Skeletal muscle satellite cell (primary cell): Measurements from ENCODE around the gene PDZD2.
"Not testable (repeated sequence)": the region's sequence is repeated elsewhere in the genome, so short reads cannot be mapped to it uniquely, and the experiment has no call there.

Experiments
- H3K27me3 ChIP-seq: 2 replicates; pipeline ENCODE4 v1.7.0; 2013; ENCODE audit warnings: low read length; ENCODE audit not compliant: control insufficient read depth, insufficient read depth
- H3K36me3 ChIP-seq: 2 replicates; pipeline ENCODE4 v1.7.0; 2013; ENCODE audit warnings: mild to moderate bottlenecking, control low read depth, low read length; ENCODE audit not compliant: insufficient read depth
- H3K4me1 ChIP-seq: 2 replicates; pipeline ENCODE4 v1.7.0; 2013; ENCODE audit warnings: low read length; ENCODE audit not compliant: control insufficient read depth, insufficient read depth
- H3K4me2 ChIP-seq: 2 replicates; pipeline ENCODE4 v1.7.0; 2013; ENCODE audit warnings: mild to moderate bottlenecking, low read length
- H3K4me3 ChIP-seq: 2 replicates; pipeline ENCODE4 v1.7.0; 2013; ENCODE audit warnings: low read length
- H3K9ac ChIP-seq: 2 replicates; pipeline ENCODE4 v1.7.0; 2013; ENCODE audit warnings: mild to moderate bottlenecking, low read depth, low read length, moderate library complexity
- H3K9me3 ChIP-seq: replicated peaks from 2 replicates; pipeline ENCODE4 v1.7.0; 2013; ENCODE audit warnings: mild to moderate bottlenecking, control low read depth, low read length

The PDZD2 gene

DNA sequence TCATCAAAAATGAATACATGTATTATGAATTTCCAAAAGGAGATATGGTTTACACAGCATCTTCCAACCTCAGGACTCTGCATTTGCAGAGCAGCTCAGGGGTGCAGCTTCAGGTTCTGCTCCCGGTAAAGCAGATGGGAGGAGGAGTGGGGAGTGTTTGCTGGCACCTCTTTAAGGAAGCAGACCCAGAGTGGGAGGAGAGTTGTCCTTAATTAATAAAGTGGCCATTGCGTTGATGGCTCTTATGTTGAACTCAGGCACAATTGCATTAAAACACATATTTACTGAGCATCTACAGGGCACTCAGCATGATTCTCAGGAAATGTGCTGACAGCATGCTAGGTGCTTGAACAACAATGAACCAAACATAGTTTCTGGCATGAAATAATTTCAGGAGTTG, 121.0 kb downstream of the PDZD2 start:
- H3K36me3 ChIP-seq = no peaks in the 10 kb centered on the region
- H3K27me3 ChIP-seq = peaks cover 12% of the 10 kb centered on the region
- H3K4me1 ChIP-seq = no peaks in the 10 kb centered on the region
- no peak overlapping the region for H3K4me2 ChIP-seq
- H3K9ac ChIP-seq = no peak overlapping the region
- H3K9me3 ChIP-seq = no peaks in the 10 kb centered on the region
- H3K4me3 ChIP-seq = no peak overlapping the region

DNA sequence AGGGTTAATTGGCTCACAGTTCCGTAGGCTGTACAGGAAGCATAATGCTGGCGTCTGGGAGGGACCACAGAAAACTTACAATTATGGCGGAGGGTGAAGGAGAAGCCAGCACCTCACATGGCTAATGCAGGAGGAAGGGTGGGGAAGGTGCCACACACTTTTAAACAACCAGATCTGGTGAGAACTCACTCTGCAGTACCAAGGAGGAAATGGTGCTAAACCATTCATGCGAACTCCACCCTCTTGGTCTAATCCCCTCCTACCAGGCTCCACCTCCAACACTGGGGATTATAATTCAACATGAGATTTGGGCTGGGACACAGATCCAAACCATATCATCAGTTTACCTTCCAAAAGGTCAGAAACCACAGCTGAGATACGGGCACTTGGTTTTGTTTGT, 122.9 kb downstream of the PDZD2 start:
- no peak overlapping the region for H3K4me3 ChIP-seq
- no peaks in the 10 kb centered on the region for H3K36me3 ChIP-seq
- no peaks in the 10 kb centered on the region for H3K4me1 ChIP-seq
- H3K9me3 ChIP-seq = no peaks in the 10 kb centered on the region
- H3K9ac ChIP-seq = no peak overlapping the region
- peaks cover 11% of the 10 kb centered on the region for H3K27me3 ChIP-seq
- H3K4me2 ChIP-seq = no peak overlapping the region

DNA sequence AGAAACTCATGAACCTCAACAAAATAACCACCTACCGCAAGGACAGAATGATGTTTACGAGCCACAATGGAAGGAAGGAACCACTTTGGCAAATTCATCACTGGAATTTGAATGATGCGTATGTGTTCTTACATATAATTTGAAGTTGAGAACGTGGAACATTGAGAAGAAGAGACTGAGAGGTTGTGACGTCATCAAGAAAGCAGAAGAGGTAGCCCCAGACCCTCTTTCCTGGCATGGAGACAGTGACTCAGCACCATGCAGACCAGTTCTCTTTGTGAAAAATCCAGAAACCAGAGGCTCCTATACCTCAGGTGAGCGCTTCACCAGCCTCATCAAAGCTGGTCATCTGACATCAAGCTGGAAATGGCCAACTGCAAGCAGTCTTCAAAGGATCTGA, 124.5 kb downstream of the PDZD2 start:
- H3K36me3 ChIP-seq = no peaks in the 10 kb centered on the region
- H3K9me3 ChIP-seq = no peaks in the 10 kb centered on the region
- peaks cover 8% of the 10 kb centered on the region for H3K27me3 ChIP-seq
- H3K4me3 ChIP-seq = no peak overlapping the region
- H3K4me2 ChIP-seq = no peak overlapping the region
- no peak overlapping the region for H3K9ac ChIP-seq
- no peaks in the 10 kb centered on the region for H3K4me1 ChIP-seq

DNA sequence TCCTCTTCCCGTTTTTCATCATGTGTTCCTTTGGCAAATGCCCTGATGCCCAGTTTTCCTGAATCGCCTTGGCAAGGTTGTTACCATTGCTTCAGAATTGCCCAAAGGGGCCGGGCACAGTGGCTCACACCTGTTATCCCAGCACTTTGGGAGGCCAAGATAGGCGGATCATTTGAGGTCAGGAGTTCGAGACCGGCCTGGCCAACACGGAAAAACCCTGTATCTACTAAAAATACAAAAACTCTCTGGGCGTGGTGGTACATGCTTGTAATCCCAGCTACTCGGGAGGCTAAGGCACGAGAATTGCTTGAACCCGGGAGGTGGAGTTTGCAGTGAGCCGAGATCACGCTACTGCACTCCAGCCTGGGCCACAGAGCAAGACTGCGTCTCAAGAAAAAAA, 125.8 kb downstream of the PDZD2 start:
- H3K36me3 ChIP-seq, H3K9ac ChIP-seq, H3K9me3 ChIP-seq, H3K4me3 ChIP-seq, H3K4me2 ChIP-seq, H3K4me1 ChIP-seq: not testable (repeated sequence)
- H3K27me3 ChIP-seq = peaks cover 15% of the 10 kb centered on the region

DNA sequence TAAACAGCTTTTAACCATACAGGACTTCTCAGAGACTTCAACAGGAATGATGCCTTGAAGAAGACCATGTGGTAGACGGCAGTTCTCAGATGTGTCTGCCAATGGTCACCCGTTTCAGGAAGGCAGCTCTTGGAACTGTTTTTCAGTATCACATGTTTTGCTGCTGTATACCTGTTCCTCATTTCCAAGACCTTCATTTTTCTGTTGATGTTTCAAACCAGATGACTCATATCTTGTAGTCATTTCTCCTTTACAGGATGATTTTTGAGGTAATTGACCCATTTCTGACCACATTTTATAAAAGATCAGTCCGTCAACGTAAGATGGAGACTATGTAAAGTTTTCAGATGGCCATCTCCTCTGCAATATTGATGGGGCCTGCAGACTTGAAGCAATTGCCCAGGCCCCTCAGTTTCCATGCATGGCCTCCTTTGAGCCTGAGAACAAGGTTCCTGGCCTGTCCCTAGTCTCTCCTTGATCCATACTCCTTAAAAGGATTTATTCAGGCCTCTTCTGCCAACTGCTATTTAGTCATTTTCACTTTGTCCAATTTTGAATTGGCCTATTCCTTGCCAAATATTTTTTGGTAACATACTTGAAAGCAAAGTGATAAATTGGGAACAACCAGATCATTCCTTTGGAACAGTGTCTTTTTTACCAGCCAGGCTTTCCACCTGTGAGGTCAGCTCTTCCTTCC, 128.6 kb downstream of the PDZD2 start:
- Histone ChIP-seq H3K27me3 (peaks cover 32% of the 10 kb centered on the region), H3K9ac (no peak overlapping the region), H3K4me2 (no peak overlapping the region), H3K4me1 (no peaks in the 10 kb centered on the region), H3K36me3 (no peaks in the 10 kb centered on the region), H3K4me3 (no peak overlapping the region), H3K9me3 (no peaks in the 10 kb centered on the region)

DNA sequence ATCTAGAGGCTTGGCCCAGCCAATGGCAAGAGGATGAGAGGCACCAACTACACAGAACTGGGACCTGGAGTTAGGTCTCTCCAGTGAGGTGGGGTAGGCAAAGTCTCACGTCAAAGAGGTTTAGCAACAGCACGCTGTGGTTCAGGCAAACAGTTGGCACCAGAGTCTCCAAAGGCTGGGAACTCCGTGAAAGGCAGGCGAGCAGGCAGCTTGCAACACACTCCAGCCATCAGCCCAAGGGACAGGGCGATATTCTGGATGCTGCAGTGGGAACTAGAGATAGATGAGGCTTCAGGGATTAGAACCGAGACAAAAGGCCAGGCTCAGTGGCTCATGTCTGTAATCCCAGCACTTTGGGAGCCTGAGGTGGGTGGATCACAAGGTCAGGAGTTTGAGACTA, 129.1 kb downstream of the PDZD2 start:
- Histone ChIP-seq H3K36me3 (no peaks in the 10 kb centered on the region), H3K9me3 (no peaks in the 10 kb centered on the region), H3K4me1 (no peaks in the 10 kb centered on the region), H3K9ac (no peak overlapping the region), H3K4me2 (no peak overlapping the region), H3K4me3 (no peak overlapping the region), H3K27me3 (peaks cover 32% of the 10 kb centered on the region)

DNA sequence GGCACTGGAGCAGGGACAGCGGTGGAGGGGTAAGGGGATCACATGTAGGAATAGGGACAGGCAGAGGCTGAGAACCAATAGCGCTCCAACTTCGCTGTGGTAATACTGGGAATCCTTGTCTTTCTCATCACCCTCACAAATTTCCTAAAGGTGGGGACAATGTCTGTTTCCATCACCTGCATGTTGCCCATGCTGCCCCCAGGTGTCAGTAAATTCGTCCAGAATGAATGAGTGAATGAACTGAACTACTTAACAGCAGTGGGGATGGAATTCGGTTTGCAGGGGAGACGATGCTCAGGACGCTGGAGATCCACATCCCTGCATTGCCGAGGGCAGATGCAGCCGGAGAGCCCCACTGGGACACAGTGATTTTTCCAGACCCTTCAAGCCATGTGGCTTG, 129.9 kb downstream of the PDZD2 start:
- Histone ChIP-seq H3K9ac (no peak overlapping the region), H3K4me2 (no peak overlapping the region), H3K4me1 (no peaks in the 10 kb centered on the region), H3K27me3 (peaks cover 32% of the 10 kb centered on the region), H3K9me3 (no peaks in the 10 kb centered on the region), H3K36me3 (no peaks in the 10 kb centered on the region), H3K4me3 (no peak overlapping the region)

DNA sequence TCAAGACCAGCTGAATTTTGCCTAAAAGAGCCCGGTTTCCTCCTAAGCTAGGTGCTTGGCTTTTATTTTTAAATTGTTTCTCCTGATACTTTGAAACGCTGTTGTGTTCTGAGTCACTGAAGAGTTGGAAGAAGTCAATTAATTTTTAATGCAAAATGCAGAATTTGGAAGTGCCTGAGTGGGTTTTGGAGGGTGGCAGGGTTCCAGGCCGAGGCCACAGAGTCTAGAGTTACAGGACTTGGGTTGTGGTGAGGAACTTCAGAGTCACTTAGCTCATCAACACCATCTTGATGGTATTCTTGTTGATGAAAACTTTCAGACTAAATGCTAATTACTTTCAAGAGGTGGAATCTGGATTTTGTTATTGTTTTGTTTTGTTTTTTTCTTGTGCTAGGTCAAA, 130.6 kb downstream of the PDZD2 start:
- Histone ChIP-seq H3K36me3 (no peaks in the 10 kb centered on the region), H3K9ac (no peak overlapping the region), H3K4me3 (no peak overlapping the region), H3K27me3 (peaks cover 32% of the 10 kb centered on the region), H3K4me2 (no peak overlapping the region), H3K4me1 (no peaks in the 10 kb centered on the region), H3K9me3 (no peaks in the 10 kb centered on the region)

DNA sequence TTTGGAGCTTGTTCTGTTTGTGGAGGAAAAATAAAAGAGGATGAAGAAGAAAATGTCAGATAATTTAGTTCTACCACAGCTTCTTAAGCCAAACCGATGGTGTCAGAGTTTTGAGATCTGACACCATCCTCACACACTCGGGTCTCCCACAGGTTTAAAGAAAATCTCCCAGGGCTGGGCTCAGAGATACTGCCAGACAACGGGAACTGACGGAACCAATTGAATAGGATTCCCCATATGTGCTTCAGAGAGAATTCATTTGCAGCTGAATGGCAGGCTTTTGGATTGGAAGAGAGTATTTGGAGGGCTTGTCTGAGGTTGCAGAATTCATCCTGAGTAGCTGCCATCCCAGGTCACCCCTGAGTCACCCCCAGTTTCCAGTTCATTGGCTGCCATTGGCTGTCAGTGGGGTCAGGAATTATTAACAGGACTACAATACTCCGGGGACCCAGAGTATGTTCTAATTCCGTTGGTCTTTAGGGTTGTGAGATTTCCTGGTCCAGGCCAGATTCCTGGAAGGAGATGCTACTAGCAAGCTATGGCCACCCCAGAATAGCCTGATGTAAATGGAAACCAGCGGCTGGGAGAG, 131.3 kb downstream of the PDZD2 start:
- Histone ChIP-seq H3K9me3 (no peaks in the 10 kb centered on the region), H3K9ac (no peak overlapping the region), H3K4me3 (no peak overlapping the region), H3K4me2 (no peak overlapping the region), H3K36me3 (no peaks in the 10 kb centered on the region), H3K4me1 (no peaks in the 10 kb centered on the region), H3K27me3 (peaks cover 29% of the 10 kb centered on the region)

DNA sequence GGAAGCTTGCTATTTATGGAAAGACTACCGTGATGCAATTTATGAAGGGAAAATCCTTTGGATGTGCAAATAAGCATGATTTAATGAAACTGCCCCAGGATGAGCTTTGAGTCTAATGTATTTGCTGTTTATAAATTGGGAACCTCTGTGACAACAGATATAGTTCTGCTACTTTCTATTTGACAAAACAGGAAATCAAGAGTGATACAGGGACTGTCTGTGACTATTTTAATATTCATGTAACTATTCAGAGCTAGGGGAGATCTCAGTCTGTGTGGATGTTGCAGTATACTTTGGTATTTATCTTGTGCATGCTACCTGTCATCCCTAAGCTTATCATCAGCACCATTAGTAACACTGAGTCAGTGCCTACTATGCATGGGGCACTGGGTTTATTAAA, 132.1 kb downstream of the PDZD2 start:
- H3K4me3 ChIP-seq = no peak overlapping the region
- no peaks in the 10 kb centered on the region for H3K4me1 ChIP-seq
- H3K27me3 ChIP-seq = peaks cover 29% of the 10 kb centered on the region
- H3K4me2 ChIP-seq = no peak overlapping the region
- no peak overlapping the region for H3K9ac ChIP-seq
- H3K9me3 ChIP-seq = no peaks in the 10 kb centered on the region
- H3K36me3 ChIP-seq = no peaks in the 10 kb centered on the region

DNA sequence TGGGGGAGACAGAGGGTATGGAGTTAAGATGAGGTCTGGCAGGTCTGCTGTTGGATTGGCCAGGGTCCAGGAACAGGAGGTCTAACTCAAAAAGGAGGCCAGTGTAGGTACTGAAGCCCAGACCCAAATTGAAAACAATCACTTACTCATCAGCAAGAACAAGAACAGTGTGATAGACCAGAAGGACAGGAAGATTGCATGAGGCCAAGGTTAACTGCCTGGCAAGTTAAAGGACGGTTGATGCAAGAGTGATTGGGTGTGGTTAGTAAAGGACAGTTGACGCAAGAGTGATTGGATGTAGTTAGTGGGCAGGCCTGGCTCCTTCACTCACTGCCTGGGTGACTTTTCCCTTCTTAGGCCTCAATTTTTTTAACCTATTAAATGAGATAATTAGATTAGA, 132.6 kb downstream of the PDZD2 start:
- H3K4me3 ChIP-seq = no peak overlapping the region
- no peaks in the 10 kb centered on the region for H3K4me1 ChIP-seq
- H3K27me3 ChIP-seq = peaks cover 29% of the 10 kb centered on the region
- H3K9ac ChIP-seq = no peak overlapping the region
- no peaks in the 10 kb centered on the region for H3K9me3 ChIP-seq
- H3K4me2 ChIP-seq = no peak overlapping the region
- no peaks in the 10 kb centered on the region for H3K36me3 ChIP-seq

DNA sequence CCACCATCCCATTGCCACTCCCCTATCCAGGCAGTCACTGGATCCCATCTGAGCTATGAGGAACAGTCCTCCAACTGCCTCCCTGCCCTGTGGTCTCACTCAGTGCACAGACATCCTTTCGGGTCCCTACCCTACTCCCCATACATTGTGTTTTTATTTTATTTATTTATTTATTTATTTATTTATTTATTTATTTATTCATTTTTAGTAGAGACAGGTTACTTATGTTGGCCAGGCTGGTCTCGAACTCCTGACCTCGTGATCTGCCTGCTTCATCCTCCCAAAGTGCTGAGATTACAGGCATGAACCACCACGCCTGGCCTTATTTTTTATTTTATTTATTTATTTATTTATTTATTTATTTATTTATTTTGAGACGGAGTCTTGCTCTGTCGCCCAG, 137.4 kb downstream of the PDZD2 start:
- not testable (repeated sequence) for H3K27me3 ChIP-seq, H3K4me2 ChIP-seq, H3K4me3 ChIP-seq, H3K9ac ChIP-seq, H3K4me1 ChIP-seq, H3K9me3 ChIP-seq, H3K36me3 ChIP-seq
